H9 (cell line): ENCODE data around the gene MEGF9. TPM values are rescaled to one million over a fixed set of nuclear protein-coding genes. Genes with fewer than 3 reads are reported as not detected.

Experiments
- DNase-seq: peaks from one replicate; pipeline ENCODE4 v3.0.0-alpha.2; 2017
- H2AFZ ChIP-seq: one replicate; pipeline ENCODE4 v1.6.1; 2013; ENCODE audit warnings: mild to moderate bottlenecking, low read length, control low read depth, moderate library complexity
- H2AK5ac ChIP-seq: 2 replicates; pipeline ENCODE4 v1.6.1; 2013; ENCODE audit warnings: low read length, control low read depth, mixed read lengths; ENCODE audit not compliant: insufficient read length
- H2BK120ac ChIP-seq: one replicate; pipeline ENCODE4 v1.6.1; 2013; ENCODE audit warnings: low read depth, mild to moderate bottlenecking, low read length, control low read depth, inconsistent platforms; ENCODE audit not compliant: poor library complexity, severe bottlenecking
- H2BK12ac ChIP-seq: 2 replicates; pipeline ENCODE4 v1.6.1; 2013; ENCODE audit warnings: low read length, control low read depth, mixed read lengths, low read depth; ENCODE audit not compliant: insufficient read length
- H2BK15ac ChIP-seq: 2 replicates; pipeline ENCODE4 v1.6.1; 2013; ENCODE audit warnings: low read depth, low read length, control low read depth
- H2BK20ac ChIP-seq: one replicate; pipeline ENCODE4 v1.6.1; 2013; ENCODE audit warnings: low read depth, mild to moderate bottlenecking, low read length, control low read depth, inconsistent platforms; ENCODE audit not compliant: poor library complexity, severe bottlenecking
- H2BK5ac ChIP-seq: 2 replicates; pipeline ENCODE4 v1.6.1; 2013; ENCODE audit warnings: low read length, control low read depth, mixed read lengths; ENCODE audit not compliant: insufficient read length
- H3K14ac ChIP-seq: 2 replicates; pipeline ENCODE4 v1.6.1; 2013; ENCODE audit warnings: low read length, control low read depth; ENCODE audit not compliant: insufficient read depth
- H3K18ac ChIP-seq: 2 replicates; pipeline ENCODE4 v1.6.1; 2013; ENCODE audit warnings: low read depth, mild to moderate bottlenecking, mixed read lengths, low read length, control low read depth; ENCODE audit not compliant: insufficient read length
- H3K23ac ChIP-seq: 2 replicates; pipeline ENCODE4 v1.6.1; 2013; ENCODE audit warnings: low read length, control low read depth, mixed read lengths, low read depth; ENCODE audit not compliant: insufficient read length
- H3K23me2 ChIP-seq: 2 replicates; pipeline ENCODE4 v1.6.1; 2013; ENCODE audit warnings: low read depth, mild to moderate bottlenecking, mixed read lengths, low read length, control low read depth; ENCODE audit not compliant: insufficient read length, poor library complexity, severe bottlenecking
- H3K27ac ChIP-seq: 2 replicates; pipeline ENCODE4 v1.5.1; 2013; ENCODE audit warnings: low read length, control low read depth, mixed read lengths, low read depth; ENCODE audit not compliant: insufficient read length
- H3K27me3 ChIP-seq: 2 replicates; pipeline ENCODE4 v1.6.1; 2013; ENCODE audit warnings: low read length, control low read depth, inconsistent platforms; ENCODE audit not compliant: insufficient read depth
- H3K4ac ChIP-seq: 2 replicates; pipeline ENCODE4 v1.6.1; 2013; ENCODE audit warnings: low read depth, mild to moderate bottlenecking, control low read depth, inconsistent platforms, low read length, moderate library complexity
- H3K4me1 ChIP-seq: 2 replicates; pipeline ENCODE4 v1.6.1; 2013; ENCODE audit warnings: low read length, control low read depth, inconsistent platforms; ENCODE audit not compliant: insufficient read depth
- H3K4me2 ChIP-seq: 2 replicates; pipeline ENCODE4 v1.6.1; 2013; ENCODE audit warnings: low read length, control low read depth, mixed read lengths; ENCODE audit not compliant: insufficient read length, insufficient read depth
- H3K56ac ChIP-seq: 2 replicates; pipeline ENCODE4 v1.6.1; 2013; ENCODE audit warnings: low read depth, mild to moderate bottlenecking, mixed read lengths, low read length, control low read depth; ENCODE audit not compliant: insufficient read length
- H3K79me1 ChIP-seq: 2 replicates; pipeline ENCODE4 v1.6.1; 2013; ENCODE audit warnings: low read depth, mild to moderate bottlenecking, moderate library complexity, low read length, control low read depth, inconsistent platforms; ENCODE audit not compliant: insufficient read depth, poor library complexity, severe bottlenecking
- H3K79me2 ChIP-seq: 2 replicates; pipeline ENCODE4 v1.6.1; 2013; ENCODE audit warnings: low read length, control low read depth, inconsistent platforms; ENCODE audit not compliant: insufficient read depth
- H3K9ac ChIP-seq: 2 replicates; pipeline ENCODE4 v1.6.1; 2013; ENCODE audit warnings: low read length, control low read depth, mixed read lengths; ENCODE audit not compliant: insufficient read length; ENCODE audit errors: extremely low read depth
- H3K9me3 ChIP-seq: one replicate; pipeline ENCODE4 v1.6.1; 2013; ENCODE audit warnings: low read depth, low read length, inconsistent platforms; ENCODE audit not compliant: control insufficient read depth
- H3T11ph ChIP-seq: one replicate; pipeline ENCODE4 v1.6.1; 2013; ENCODE audit warnings: mild to moderate bottlenecking, low read length, control low read depth, inconsistent platforms
- H4K20me1 ChIP-seq: one replicate; pipeline ENCODE4 v1.6.1; 2013; ENCODE audit not compliant: control insufficient read depth, insufficient read length, insufficient read depth
- H4K5ac ChIP-seq: 2 replicates; pipeline ENCODE4 v1.6.1; 2013; ENCODE audit warnings: low read depth, mild to moderate bottlenecking, mixed read lengths, low read length, control low read depth; ENCODE audit not compliant: insufficient read length
- H4K8ac ChIP-seq: replicated peaks from 2 replicates; pipeline ENCODE4 v1.6.1; 2013; ENCODE audit warnings: low read length, control low read depth, mixed read lengths, low read depth; ENCODE audit not compliant: insufficient read length
- H4K91ac ChIP-seq: 2 replicates; pipeline ENCODE4 v1.6.1; 2013; ENCODE audit warnings: low read depth, mild to moderate bottlenecking, moderate library complexity, mixed read lengths, low read length, control low read depth; ENCODE audit not compliant: insufficient read length
- H3K27ac Mint-ChIP-seq, 3 experiments: 2 replicates in 2 of 3; 3 replicates in 1 of 3; pipeline ENCODE4 v1.8.0; 2020 to 2021; ENCODE audit warnings: mixed read lengths in 3 of 3, mild to moderate bottlenecking in 1 of 3, moderate library complexity in 1 of 3
- H3K27me3 Mint-ChIP-seq: 2 replicates; pipeline ENCODE4 v1.8.0; 2021; ENCODE audit warnings: low read depth, mild to moderate bottlenecking, moderate library complexity, mixed read lengths
- H3K36me3 Mint-ChIP-seq, 3 experiments: 2 replicates in 2 of 3; 3 replicates in 1 of 3; pipeline ENCODE4 v1.8.0; 2020 to 2021; ENCODE audit warnings: low read depth in 3 of 3, mixed read lengths in 3 of 3; ENCODE audit not compliant: insufficient read depth in 1 of 3
- H3K4me1 Mint-ChIP-seq, 2 experiments: 2 replicates each; pipeline ENCODE4 v1.8.0; 2020; ENCODE audit warnings: mixed read lengths in 2 of 2
- H3K4me3 Mint-ChIP-seq, 2 experiments: 2 replicates in 1 of 2; 3 replicates in 1 of 2; pipeline ENCODE4 v1.8.0; 2020 to 2021; ENCODE audit warnings: mild to moderate bottlenecking in 2 of 2, mixed read lengths in 2 of 2, moderate library complexity in 1 of 2
- H3K9me3 Mint-ChIP-seq, 2 experiments: 2 replicates in 1 of 2; 3 replicates in 1 of 2; pipeline ENCODE4 v1.8.0; 2020; ENCODE audit warnings: mild to moderate bottlenecking in 2 of 2, mixed read lengths in 2 of 2, moderate library complexity in 1 of 2
- WGBS: extraction: QIAGEN DNeasy Blood & Tissue Kit; methylation state at CpG from one replicate; pipeline ENCODE4 v1.1.7; 2013; ENCODE audit warnings: missing lambda C conversion rate, low lambda C conversion rate, mixed read lengths; ENCODE audit not compliant: insufficient read length; ENCODE audit errors: extremely low coverage; 5-methylcytosine and 5-hydroxymethylcytosine counted together
- total RNA-seq: library from RNA; stranded (reverse); gene quantifications from 2 replicates; pipeline ENCODE4 v1.2.1, GENCODE V29; 2021
- TF ChIP-seq, protein P1 (sequence below): fragments of 200-600 bp; sonication (generic); conservative IDR thresholded peaks from 3 replicates; pipeline ENCODE4 v1.8.0; 2021; ENCODE audit warnings: antibody characterized with exemption, mild to moderate bottlenecking

Gene MEGF9
- total RNA-seq, 1 experiment from 2014 or later = 0.94 TPM

GRCh38 chr9:120761006-120761405, 46.7 kb upstream of the MEGF9 start:
- DNase-seq = no peak
- Histone ChIP-seq H3K4me1 (no peaks in the 10 kb centered on the region; the same call in 1 of the 2 replicates), H4K20me1 (no peaks in the 10 kb centered on the region), H3K9ac (no peak overlapping the region), H2BK5ac (no peak overlapping the region), H2BK12ac (no peak overlapping the region), H3K9me3 (no peaks in the 10 kb centered on the region), H3K4ac (no peak overlapping the region), H2AFZ (no peak overlapping the region), H3K14ac (no peak overlapping the region), H3T11ph (no peak overlapping the region), H2AK5ac (no peak overlapping the region), H3K23ac (no peak overlapping the region), H3K56ac (no peak overlapping the region), H3K23me2 (no peaks in the 10 kb centered on the region), H2BK20ac (no peak overlapping the region), H2BK120ac (no peak overlapping the region), H3K27me3 (no peaks in the 10 kb centered on the region), H3K79me1 (no peaks in the 10 kb centered on the region), H4K5ac (no peak overlapping the region), H3K79me2 (no peaks in the 10 kb centered on the region), H4K8ac (no peak overlapping the region), H3K18ac (no peak overlapping the region), H2BK15ac (no peak overlapping the region), H3K27ac (no peak overlapping the region), H3K4me2 (no peak overlapping the region), H4K91ac (no peak overlapping the region)
- TF ChIP-seq, protein P1, sequence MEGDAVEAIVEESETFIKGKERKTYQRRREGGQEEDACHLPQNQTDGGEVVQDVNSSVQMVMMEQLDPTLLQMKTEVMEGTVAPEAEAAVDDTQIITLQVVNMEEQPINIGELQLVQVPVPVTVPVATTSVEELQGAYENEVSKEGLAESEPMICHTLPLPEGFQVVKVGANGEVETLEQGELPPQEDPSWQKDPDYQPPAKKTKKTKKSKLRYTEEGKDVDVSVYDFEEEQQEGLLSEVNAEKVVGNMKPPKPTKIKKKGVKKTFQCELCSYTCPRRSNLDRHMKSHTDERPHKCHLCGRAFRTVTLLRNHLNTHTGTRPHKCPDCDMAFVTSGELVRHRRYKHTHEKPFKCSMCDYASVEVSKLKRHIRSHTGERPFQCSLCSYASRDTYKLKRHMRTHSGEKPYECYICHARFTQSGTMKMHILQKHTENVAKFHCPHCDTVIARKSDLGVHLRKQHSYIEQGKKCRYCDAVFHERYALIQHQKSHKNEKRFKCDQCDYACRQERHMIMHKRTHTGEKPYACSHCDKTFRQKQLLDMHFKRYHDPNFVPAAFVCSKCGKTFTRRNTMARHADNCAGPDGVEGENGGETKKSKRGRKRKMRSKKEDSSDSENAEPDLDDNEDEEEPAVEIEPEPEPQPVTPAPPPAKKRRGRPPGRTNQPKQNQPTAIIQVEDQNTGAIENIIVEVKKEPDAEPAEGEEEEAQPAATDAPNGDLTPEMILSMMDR = no peak
- Mint-ChIP-seq H3K4me1 (peaks cover 0 to 2% of the 10 kb centered on the region in 2 experiments; a peak in 2 of 4 replicates), H3K27me3 (no peaks in the 10 kb centered on the region), H3K4me3 (no peak overlapping the region), H3K36me3 (peaks cover 16 to 48% (median 29%) of the 10 kb centered on the region in 3 experiments; a peak in 6 of 7 replicates), H3K27ac (no peak overlapping the region), H3K9me3 (no peaks in the 10 kb centered on the region)
- no CpG with 5 or more reads among the region's 2 CpGs for WGBS
